ENCODE data around the gene CLTCL1. TPM values are rescaled to one million over a fixed set of nuclear protein-coding genes. Genes with fewer than 3 reads are reported as not detected.

CLTCL1 gene
- total RNA-seq, 1 experiment from 2014 or later: 0.18 TPM

- DNase-seq (ENCODE audit: low spot score): no peak
Measured at GRCh38 chr22:19132693-19133400, 158.7 kb downstream of the CLTCL1 start.

DNA sequence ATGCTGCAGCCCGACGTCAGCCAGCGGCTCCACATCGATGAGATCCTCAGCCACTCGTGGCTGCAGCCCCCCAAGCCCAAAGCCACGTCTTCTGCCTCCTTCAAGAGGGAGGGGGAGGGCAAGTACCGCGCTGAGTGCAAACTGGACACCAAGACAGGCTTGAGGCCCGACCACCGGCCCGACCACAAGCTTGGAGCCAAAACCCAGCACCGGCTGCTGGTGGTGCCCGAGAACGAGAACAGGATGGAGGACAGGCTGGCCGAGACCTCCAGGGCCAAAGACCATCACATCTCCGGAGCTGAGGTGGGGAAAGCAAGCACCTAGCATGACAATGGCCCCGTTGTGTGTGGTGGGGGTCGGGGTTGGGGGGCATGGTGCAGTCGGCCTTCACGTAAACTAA is 159.4 kb downstream of the CLTCL1 start:
- no peak for DNase-seq (ENCODE audit: low spot score)

DNA sequence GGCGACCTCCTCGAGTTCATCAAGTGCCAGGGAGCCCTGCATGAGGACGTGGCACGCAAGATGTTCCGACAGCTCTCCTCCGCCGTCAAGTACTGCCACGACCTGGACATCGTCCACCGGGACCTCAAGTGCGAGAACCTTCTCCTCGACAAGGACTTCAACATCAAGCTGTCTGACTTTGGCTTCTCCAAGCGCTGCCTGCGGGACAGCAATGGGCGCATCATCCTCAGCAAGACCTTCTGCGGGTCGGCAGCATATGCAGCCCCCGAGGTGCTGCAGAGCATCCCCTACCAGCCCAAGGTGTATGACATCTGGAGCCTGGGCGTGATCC is 159.9 kb downstream of the CLTCL1 start:
- no peak for DNase-seq (ENCODE audit: low spot score)

DNA sequence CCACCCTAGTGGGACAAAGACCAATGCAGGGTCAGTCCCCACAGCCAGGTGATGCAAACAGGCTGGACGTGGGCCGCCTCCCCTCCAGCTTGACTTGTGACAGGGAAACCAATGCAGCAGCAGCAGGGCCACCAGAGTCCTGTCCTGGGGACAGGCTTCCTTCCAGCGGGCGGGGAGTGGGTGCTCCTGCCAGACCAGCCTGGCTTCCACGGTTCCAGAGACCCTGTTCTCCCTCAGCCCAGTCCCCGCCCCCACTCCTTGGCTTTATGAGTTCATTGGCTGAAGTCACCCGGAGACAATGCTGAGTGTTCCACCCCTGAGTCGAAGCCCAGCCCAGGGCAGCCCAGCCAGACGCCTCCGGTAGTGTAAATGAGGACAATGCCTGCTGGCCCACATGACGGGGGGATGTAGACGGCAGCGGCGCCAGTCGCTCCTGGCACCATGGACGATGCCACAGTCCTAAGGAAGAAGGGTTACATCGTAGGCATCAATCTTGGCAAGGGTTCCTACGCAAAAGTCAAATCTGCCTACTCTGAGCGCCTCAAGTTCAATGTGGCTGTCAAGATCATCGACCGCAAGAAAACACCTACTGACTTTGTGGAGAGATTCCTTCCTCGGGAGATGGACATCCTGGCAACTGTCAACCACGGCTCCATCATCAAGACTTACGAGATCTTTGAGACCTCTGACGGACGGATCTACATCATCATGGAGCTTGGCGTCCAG is 160.4 kb downstream of the CLTCL1 start, which contains the start of gene TSSK2:
TSS of gene TSSK2 (plus strand) at position 350 of the 726 bp plus-strand sequence. CDS start at position 442, 92 bp downstream.
- no peak for DNase-seq (ENCODE audit: low spot score)

DNA sequence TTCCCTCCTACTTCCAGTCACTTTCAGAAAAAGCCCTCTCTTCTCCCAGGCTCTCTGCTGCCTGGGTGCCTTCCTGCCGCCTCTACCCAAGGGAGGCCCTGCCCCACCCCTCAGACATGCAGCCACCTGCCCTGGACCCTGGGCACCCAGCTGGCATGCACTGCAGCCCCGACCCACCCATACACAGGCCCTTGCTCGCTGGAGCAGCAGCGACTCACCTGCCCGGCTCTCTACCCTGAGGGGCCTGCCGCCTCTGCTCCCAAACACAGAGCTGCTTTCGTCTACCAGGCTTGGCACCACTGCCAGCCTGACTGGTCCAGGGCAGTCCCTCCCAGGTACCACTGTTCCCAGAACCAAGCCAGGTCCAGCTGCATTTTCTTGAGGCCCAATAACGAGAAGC is 161.6 kb downstream of the CLTCL1 start:
- DNase-seq (ENCODE audit: low spot score): no peak

Small RNA genes lying within 50 kb of the gene (small RNA-seq; reads per million reads assigned to genes)
- gene AC000081.1: not detected
- gene RF00398: not detected

Other genes with a start within 250 kb of the CLTCL1 start
- 105 and 114 TPM in 2 replicates for gene DGCR2, start 169.3 kb downstream of the CLTCL1 start, total RNA-seq (2014; rRNA removed; shearing (Covaris generic))
- gene TSSK2, start 160.4 kb downstream of the CLTCL1 start, total RNA-seq (2014; rRNA removed; shearing (Covaris generic)): not detected in 2 replicates
- gene ESS2, start 147.1 kb downstream of the CLTCL1 start, total RNA-seq (2014; rRNA removed; shearing (Covaris generic)): 18.1 and 23.4 TPM in 2 replicates
- not detected in 2 replicates for gene GSC2, start 141.4 kb downstream of the CLTCL1 start, total RNA-seq (2014; rRNA removed; shearing (Covaris generic))
- 462 and 466 TPM in 2 replicates for gene SLC25A1, start 113.0 kb downstream of the CLTCL1 start, total RNA-seq (2014; rRNA removed; shearing (Covaris generic))
- gene HIRA, start 140.0 kb upstream of the CLTCL1 start, total RNA-seq (2014; rRNA removed; shearing (Covaris generic)): 61.2 and 65.1 TPM in 2 replicates
- 67.8 and 70.6 TPM in 2 replicates for gene MRPL40, start 140.8 kb upstream of the CLTCL1 start, total RNA-seq (2014; rRNA removed; shearing (Covaris generic))
- gene C22orf39, start 156.0 kb upstream of the CLTCL1 start, total RNA-seq (2014; rRNA removed; shearing (Covaris generic)): 43.6 and 58.4 TPM in 2 replicates
- 146 and 147 TPM in 2 replicates for gene UFD1, start 187.5 kb upstream of the CLTCL1 start, total RNA-seq (2014; rRNA removed; shearing (Covaris generic))
- gene CDC45, start 188.2 kb upstream of the CLTCL1 start, total RNA-seq (2014; rRNA removed; shearing (Covaris generic)): 71.3 and 86.5 TPM in 2 replicates
- not detected in 2 replicates for gene CLDN5, start 232.7 kb upstream of the CLTCL1 start, total RNA-seq (2014; rRNA removed; shearing (Covaris generic))

Data from HT-29 (cell line).